GM23338 (cell line): ENCODE results near the gene DR1. TPM values are rescaled to one million over a fixed set of nuclear protein-coding genes. Genes with fewer than 3 reads are reported as not detected.

Source experiments
- ATAC-seq: fragments of 200-7000 bp; cut with Tn5 transposase; 3 replicates; pipeline ENCODE4 v1.9.1; 2020
- DNase-seq: peaks from one replicate; pipeline ENCODE4 v3.0.0-alpha.2; 2015; ENCODE audit warnings: low spot score
- H2AFZ ChIP-seq: fragments of 200-600 bp; sonication (generic); 2 replicates; pipeline ENCODE4 v1.8.0; 2016; ENCODE audit warnings: antibody characterized with exemption, mild to moderate bottlenecking, moderate library complexity
- H3F3A ChIP-seq: fragments of 200-600 bp; sonication (generic); replicated peaks from 2 replicates; pipeline ENCODE4 v1.8.0; 2017; ENCODE audit warnings: antibody characterized with exemption, mixed run types, low read depth
- H3K27ac ChIP-seq: fragments of 200-600 bp; sonication (generic); 2 replicates; pipeline ENCODE4 v1.6.1; 2016; ENCODE audit warnings: low read depth
- H3K27me3 ChIP-seq: fragments of 200-600 bp; sonication (generic); 2 replicates; pipeline ENCODE4 v1.8.0; 2016; ENCODE audit warnings: mild to moderate bottlenecking, mixed run types, moderate library complexity; ENCODE audit not compliant: insufficient read depth
- H3K36me3 ChIP-seq: fragments of 200-600 bp; sonication (generic); 2 replicates; pipeline ENCODE4 v1.8.0; 2016; ENCODE audit warnings: mild to moderate bottlenecking; ENCODE audit not compliant: insufficient read depth
- H3K4me1 ChIP-seq: fragments of 200-600 bp; sonication (generic); 2 replicates; pipeline ENCODE4 v1.8.0; 2016; ENCODE audit warnings: mild to moderate bottlenecking, moderate library complexity; ENCODE audit not compliant: insufficient read depth
- H3K4me2 ChIP-seq: fragments of 200-600 bp; sonication (generic); 2 replicates; pipeline ENCODE4 v1.7.1; 2017; ENCODE audit warnings: mixed run types
- H3K4me3 ChIP-seq: fragments of 200-600 bp; sonication (generic); 2 replicates; pipeline ENCODE4 v1.6.1; 2016; ENCODE audit warnings: mixed run types
- H3K79me2 ChIP-seq: fragments of 200-600 bp; sonication (generic); replicated peaks from 2 replicates; pipeline ENCODE4 v1.8.0; 2017; ENCODE audit warnings: mild to moderate bottlenecking; ENCODE audit not compliant: insufficient read depth
- H3K9me2 ChIP-seq: fragments of 200-600 bp; sonication (generic); 2 replicates; pipeline ENCODE4 v1.8.0; 2017; ENCODE audit not compliant: insufficient read depth
- H4K20me1 ChIP-seq: fragments of 200-600 bp; sonication (generic); replicated peaks from 2 replicates; pipeline ENCODE4 v1.8.0; 2017; ENCODE audit warnings: mild to moderate bottlenecking; ENCODE audit not compliant: insufficient read depth
- H3K27ac Mint-ChIP-seq: 2 replicates; pipeline ENCODE4 v1.8.0; 2020; ENCODE audit warnings: inconsistent platforms, mild to moderate bottlenecking, moderate library complexity, mixed read lengths
- H3K27me3 Mint-ChIP-seq: 3 replicates; pipeline ENCODE4 v1.8.0; 2022; ENCODE audit warnings: low read depth, mild to moderate bottlenecking, moderate library complexity, mixed read lengths, inconsistent platforms; ENCODE audit not compliant: insufficient read depth, poor library complexity
- H3K36me3 Mint-ChIP-seq: 3 replicates; pipeline ENCODE4 v1.8.0; 2021; ENCODE audit warnings: low read depth, mild to moderate bottlenecking, inconsistent platforms, moderate library complexity, mixed read lengths
- H3K4me1 Mint-ChIP-seq: 3 replicates; pipeline ENCODE4 v1.8.0; 2020; ENCODE audit warnings: mild to moderate bottlenecking, inconsistent platforms, mixed read lengths
- H3K4me3 Mint-ChIP-seq: 3 replicates; pipeline ENCODE4 v1.8.0; 2021; ENCODE audit warnings: moderate library complexity, mild to moderate bottlenecking, inconsistent platforms, mixed read lengths
- H3K9me3 Mint-ChIP-seq: 3 replicates; pipeline ENCODE4 v1.8.0; 2020; ENCODE audit warnings: moderate library complexity, mild to moderate bottlenecking, inconsistent platforms, mixed read lengths
- CREB1 ChIP-seq: fragments of 250-450 bp; sonication (Bioruptor Pico); IDR thresholded peaks from 2 replicates; pipeline ENCODE4 v1.5.0; 2020; ENCODE audit warnings: low read depth, mild to moderate bottlenecking, moderate library complexity
- CTCF ChIP-seq, 2 experiments: fragments of 200-600 bp in 1 of 2; sonication (generic) in 1 of 2; conservative IDR thresholded peaks; 2 replicates each; pipeline versions ENCODE4 v1.5.1 to v1.6.1; 2016 to 2017; ENCODE audit warnings: antibody characterized with exemption in 2 of 2, low read depth in 2 of 2, mild to moderate bottlenecking in 2 of 2, moderate library complexity in 1 of 2
- ETS1 ChIP-seq: IDR thresholded peaks from 2 replicates; pipeline ENCODE4 v1.6.1; 2016; ENCODE audit warnings: antibody characterized with exemption
- EZH2phosphoT487 ChIP-seq: fragments of 200-600 bp; sonication (generic); IDR thresholded peaks from one replicate; pipeline ENCODE4 v1.8.1; 2018; ENCODE audit warnings: antibody characterized with exemption; ENCODE audit not compliant: unreplicated experiment
- JUNB ChIP-seq: IDR thresholded peaks from one replicate; pipeline ENCODE4 v1.6.1; 2016; ENCODE audit warnings: antibody characterized with exemption; ENCODE audit not compliant: unreplicated experiment
- NANOG ChIP-seq: IDR thresholded peaks from 2 replicates; pipeline ENCODE4 v1.6.1; 2016; ENCODE audit warnings: antibody characterized with exemption, borderline replicate concordance
- POLR2AphosphoS5 ChIP-seq: IDR thresholded peaks from 2 replicates; pipeline ENCODE4 v1.6.1; 2016; ENCODE audit warnings: antibody characterized with exemption, low read depth
- REST ChIP-seq: IDR thresholded peaks from one replicate; pipeline ENCODE4 v1.6.1; 2018; ENCODE audit warnings: antibody characterized with exemption; ENCODE audit not compliant: unreplicated experiment
- ZNF114 ChIP-seq: fragments of 250-450 bp; sonication (Bioruptor Pico); IDR thresholded peaks from 2 replicates; pipeline ENCODE4 v1.5.0; 2020; ENCODE audit warnings: mild to moderate bottlenecking, moderate library complexity
- ZNF331 ChIP-seq: fragments of 250-450 bp; sonication (Bioruptor Pico); IDR thresholded peaks from 2 replicates; pipeline ENCODE4 v1.5.0; 2020; ENCODE audit warnings: low read depth, mild to moderate bottlenecking, moderate library complexity
- ZNF462 ChIP-seq: fragments of 250-450 bp; sonication (Bioruptor Pico); IDR thresholded peaks from 2 replicates; pipeline ENCODE4 v1.5.0; 2020; ENCODE audit warnings: mild to moderate bottlenecking, moderate library complexity
- long read RNA-seq: library from polyadenylated mRNA; unstranded; transcript quantifications from one replicate; pipeline ENCODE4 v2.0.0, GENCODE V29; 2020; ENCODE audit not compliant: unreplicated experiment
- polyA plus RNA-seq: library from polyadenylated mRNA; unstranded; fragments of >200 nt; fragmentation: Nextera tagmentation; extraction: Ambion mirVana; gene quantifications from 2 replicates; pipeline ENCODE4 v1.2.1, GENCODE V29; 2016
- total RNA-seq: library from RNA; depleted of rRNA; stranded (reverse); fragments of >200 nt; shearing (Covaris generic); gene quantifications from 2 replicates; pipeline ENCODE4 v1.2.3, GENCODE V29; 2014; rRNA removed

DR1 gene
- 59.6 and 61.2 TPM in 2 replicates for total RNA-seq
- polyA plus RNA-seq = 20.5 and 20.9 TPM in 2 replicates
- long read RNA-seq, full-length matches to known transcripts = 18 of 24 reads
- long read RNA-seq, partial matches to known transcripts = 1 of 24 reads
- long read RNA-seq, other reads (novel, unspliced or antisense) = 5 of 24 reads

- Mint-ChIP-seq H3K4me1 (peaks cover 15% of the 10 kb centered on the region; the same call in 2 of the 3 replicates), H3K4me3 (peak within 1 kb of the TSS; percentile 90), H3K36me3 (peaks cover 2% of the 10 kb centered on the region; the same call in 2 of the 3 replicates), H3K27ac (peak within 1 kb of the TSS; percentile 98), H3K9me3 (no peaks in the 10 kb centered on the region), H3K27me3 (peaks cover 9% of the 10 kb centered on the region)
- H3K4me3 ChIP-seq = peak within 1 kb of the TSS; percentile 87
- H2AFZ ChIP-seq = peak within 1 kb of the TSS; percentile 89
- peaks cover 21% of the 10 kb centered on the region for H4K20me1 ChIP-seq
- peak within 1 kb of the TSS; percentile 99 for H3K27ac ChIP-seq
- TF ChIP-seq ZNF462 (CRISPR knock-in tag) (no peak), REST (no peak), CREB1 (no peak), POLR2AphosphoS5 (peak; percentile 92), ZNF331 (CRISPR knock-in tag) (no peak), CTCF (conservative IDR thresholded peaks at IDR 0.05; ENCODE audit: low read depth in 2 of 2) (no peak), NANOG (no peak), JUNB (no peak), EZH2phosphoT487 (no peak), ETS1 (peak; percentile 87), ZNF114 (no peak)
- H3K36me3 ChIP-seq = no peaks in the 10 kb centered on the region; the same call in 1 of the 2 replicates
- H3F3A ChIP-seq = peaks cover 6% of the 10 kb centered on the region
- no peaks in the 10 kb centered on the region for H3K9me2 ChIP-seq
- peak within 1 kb of the TSS; percentile 83 for H3K4me2 ChIP-seq
- peak; percentile 94 for ATAC-seq
- peak; percentile 96 for DNase-seq
- no peaks in the 10 kb centered on the region for H3K27me3 ChIP-seq
- H3K4me1 ChIP-seq = peaks cover 22% of the 10 kb centered on the region
- H3K79me2 ChIP-seq = peaks cover 49% of the 10 kb centered on the region
These were observed at the start of gene DR1 for GRCh38 chr1:93345633-93346420. Gene DR1, plus strand, starts transcription at chr1:93345907. Its CDS starts 739 bp downstream, at chr1:93346646.
